ENCODE results near the gene ASTN2.

Gene ASTN2

GRCh38 chr9:116452227-116452626 lies 962.6 kb downstream of the ASTN2 start:
- Histone ChIP-seq H3K27ac (no peak overlapping the region), H3K27me3 (ENCODE audit: insufficient read depth, low read depth, severe bottlenecking) (no peaks in the 10 kb centered on the region), H3K4me3 (ENCODE audit: low read depth, low read length) (no peak overlapping the region), H3K36me3 (no peaks in the 10 kb centered on the region; the same call in none of the 2 replicates), H3K9me3 (ENCODE audit: severe bottlenecking) (peaks cover 7% of the 10 kb centered on the region)
- TF ChIP-seq, protein P1, sequence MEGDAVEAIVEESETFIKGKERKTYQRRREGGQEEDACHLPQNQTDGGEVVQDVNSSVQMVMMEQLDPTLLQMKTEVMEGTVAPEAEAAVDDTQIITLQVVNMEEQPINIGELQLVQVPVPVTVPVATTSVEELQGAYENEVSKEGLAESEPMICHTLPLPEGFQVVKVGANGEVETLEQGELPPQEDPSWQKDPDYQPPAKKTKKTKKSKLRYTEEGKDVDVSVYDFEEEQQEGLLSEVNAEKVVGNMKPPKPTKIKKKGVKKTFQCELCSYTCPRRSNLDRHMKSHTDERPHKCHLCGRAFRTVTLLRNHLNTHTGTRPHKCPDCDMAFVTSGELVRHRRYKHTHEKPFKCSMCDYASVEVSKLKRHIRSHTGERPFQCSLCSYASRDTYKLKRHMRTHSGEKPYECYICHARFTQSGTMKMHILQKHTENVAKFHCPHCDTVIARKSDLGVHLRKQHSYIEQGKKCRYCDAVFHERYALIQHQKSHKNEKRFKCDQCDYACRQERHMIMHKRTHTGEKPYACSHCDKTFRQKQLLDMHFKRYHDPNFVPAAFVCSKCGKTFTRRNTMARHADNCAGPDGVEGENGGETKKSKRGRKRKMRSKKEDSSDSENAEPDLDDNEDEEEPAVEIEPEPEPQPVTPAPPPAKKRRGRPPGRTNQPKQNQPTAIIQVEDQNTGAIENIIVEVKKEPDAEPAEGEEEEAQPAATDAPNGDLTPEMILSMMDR (IDR thresholded peaks at IDR 0.05; ENCODE audit: low read depth, low read length) = no peak
- no peak for DNase-seq

- H3K36me3 ChIP-seq = no peaks in the 10 kb centered on the region; the same call in none of the 2 replicates
- TF ChIP-seq, protein P1 (IDR thresholded peaks at IDR 0.05; ENCODE audit: low read depth, low read length) = no peak
- H3K4me3 ChIP-seq (ENCODE audit: low read depth, low read length) = no peak overlapping the region
- H3K9me3 ChIP-seq (ENCODE audit: severe bottlenecking) = peaks cover 4% of the 10 kb centered on the region
- no peak for DNase-seq
- H3K27ac ChIP-seq = no peak overlapping the region
- no peaks in the 10 kb centered on the region for H3K27me3 ChIP-seq (ENCODE audit: insufficient read depth, low read depth, severe bottlenecking)
These were observed 963.2 kb downstream of the ASTN2 start for GRCh38 chr9:116451500-116452115.

GRCh38 chr9:116450378-116451139 lies 964.3 kb downstream of the ASTN2 start:
- H3K27ac ChIP-seq = no peak overlapping the region
- DNase-seq = no peak

GRCh38 chr9:116449949-116450348 lies 964.9 kb downstream of the ASTN2 start:
- Histone ChIP-seq H3K36me3 (no peaks in the 10 kb centered on the region; the same call in none of the 2 replicates), H3K9me3 (ENCODE audit: severe bottlenecking) (no peaks in the 10 kb centered on the region), H3K27me3 (ENCODE audit: insufficient read depth, low read depth, severe bottlenecking) (no peaks in the 10 kb centered on the region), H3K27ac (no peak overlapping the region), H3K4me3 (ENCODE audit: low read depth, low read length) (no peak overlapping the region)
- TF ChIP-seq, protein P1 (IDR thresholded peaks at IDR 0.05; ENCODE audit: low read depth, low read length) = no peak
- DNase-seq = no peak

More at GRCh38 chr9:116450378-116451139, 964.3 kb downstream of the ASTN2 start:
- Histone ChIP-seq H3K4me3 (ENCODE audit: low read depth, low read length) (no peak overlapping the region), H3K27me3 (ENCODE audit: insufficient read depth, low read depth, severe bottlenecking) (no peaks in the 10 kb centered on the region), H3K9me3 (ENCODE audit: severe bottlenecking) (no peaks in the 10 kb centered on the region), H3K36me3 (no peaks in the 10 kb centered on the region; the same call in none of the 2 replicates)
- TF ChIP-seq, protein P1 (IDR thresholded peaks at IDR 0.05; ENCODE audit: low read depth, low read length) = no peak

GRCh38 chr9:116448431-116448830 lies 966.4 kb downstream of the ASTN2 start:
- DNase-seq = no peak
- TF ChIP-seq, protein P1 (IDR thresholded peaks at IDR 0.05; ENCODE audit: low read depth, low read length) = no peak
- H3K36me3 ChIP-seq = no peaks in the 10 kb centered on the region; the same call in none of the 2 replicates
- H3K27ac ChIP-seq = no peak overlapping the region
- H3K9me3 ChIP-seq (ENCODE audit: severe bottlenecking) = no peaks in the 10 kb centered on the region
- H3K4me3 ChIP-seq (ENCODE audit: low read depth, low read length) = no peak overlapping the region
- no peaks in the 10 kb centered on the region for H3K27me3 ChIP-seq (ENCODE audit: insufficient read depth, low read depth, severe bottlenecking)
